Sigmoid colon (tissue), 4 donors: Measurements from ENCODE around the gene TBC1D8.

Experiments used
- EP300 ChIP-seq, 4 donors: sonication (generic); formaldehyde crosslinking; IDR thresholded peaks; one replicate each; pipeline ENCODE4 v1.6.1; 2017; ENCODE audit warnings: antibody characterized with exemption in 4 of 4
- POLR2A ChIP-seq, 2 donors: fragments of 450-650 bp; IDR thresholded peaks; one replicate each; pipeline ENCODE4 v1.6.1; 2016; ENCODE audit warnings: antibody characterized with exemption in 2 of 2, mild to moderate bottlenecking in 2 of 2, moderate library complexity in 2 of 2
- POLR2AphosphoS5 ChIP-seq, 4 donors: sonication (generic); formaldehyde crosslinking; IDR thresholded peaks; one replicate each; pipeline ENCODE4 v1.6.1; 2017; ENCODE audit warnings: antibody characterized with exemption in 4 of 4
- TF ChIP-seq, protein P1 (sequence below), 4 experiments: fragments of 450-650 bp in 3 of 4; fragments of 200-600 bp in 1 of 4; IDR thresholded peaks; one replicate each; pipeline ENCODE4 v1.5.1; 2016 to 2019; ENCODE audit warnings: antibody characterized with exemption in 4 of 4, mild to moderate bottlenecking in 3 of 4, moderate library complexity in 2 of 4

DNA sequence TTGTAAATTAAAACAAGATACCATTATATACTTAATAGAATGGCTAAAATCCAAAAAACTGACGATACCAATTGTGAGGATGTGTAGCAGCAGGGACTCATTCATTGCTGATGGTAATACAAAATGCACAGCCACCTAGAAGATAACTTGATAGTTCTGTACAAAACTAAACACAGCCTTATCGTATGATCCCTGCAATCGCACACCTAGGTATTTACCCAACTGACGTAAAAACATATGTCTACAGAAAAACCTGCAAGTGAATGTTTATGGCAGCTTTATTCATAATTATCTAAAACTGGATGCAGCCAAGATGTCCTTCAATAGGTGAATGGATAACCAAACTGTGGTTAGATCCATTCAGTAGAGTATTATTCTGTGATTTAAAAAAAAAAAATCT is 45.5 kb downstream of the TBC1D8 start:
- TF ChIP-seq POLR2AphosphoS5 (IDR thresholded peaks at IDR 0.05) = no peak
- TF ChIP-seq, protein P1, sequence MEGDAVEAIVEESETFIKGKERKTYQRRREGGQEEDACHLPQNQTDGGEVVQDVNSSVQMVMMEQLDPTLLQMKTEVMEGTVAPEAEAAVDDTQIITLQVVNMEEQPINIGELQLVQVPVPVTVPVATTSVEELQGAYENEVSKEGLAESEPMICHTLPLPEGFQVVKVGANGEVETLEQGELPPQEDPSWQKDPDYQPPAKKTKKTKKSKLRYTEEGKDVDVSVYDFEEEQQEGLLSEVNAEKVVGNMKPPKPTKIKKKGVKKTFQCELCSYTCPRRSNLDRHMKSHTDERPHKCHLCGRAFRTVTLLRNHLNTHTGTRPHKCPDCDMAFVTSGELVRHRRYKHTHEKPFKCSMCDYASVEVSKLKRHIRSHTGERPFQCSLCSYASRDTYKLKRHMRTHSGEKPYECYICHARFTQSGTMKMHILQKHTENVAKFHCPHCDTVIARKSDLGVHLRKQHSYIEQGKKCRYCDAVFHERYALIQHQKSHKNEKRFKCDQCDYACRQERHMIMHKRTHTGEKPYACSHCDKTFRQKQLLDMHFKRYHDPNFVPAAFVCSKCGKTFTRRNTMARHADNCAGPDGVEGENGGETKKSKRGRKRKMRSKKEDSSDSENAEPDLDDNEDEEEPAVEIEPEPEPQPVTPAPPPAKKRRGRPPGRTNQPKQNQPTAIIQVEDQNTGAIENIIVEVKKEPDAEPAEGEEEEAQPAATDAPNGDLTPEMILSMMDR (IDR thresholded peaks at IDR 0.05) = no peak
- no peak for TF ChIP-seq POLR2A (IDR thresholded peaks at IDR 0.05)
- no peak for TF ChIP-seq EP300 (IDR thresholded peaks at IDR 0.05)
